Parathyroid adenoma (tissue), 2 donors: ENCODE measurements around the gene NDUFAF3.

Source experiments
- H2AFZ ChIP-seq: fragments of 300-600 bp; sonication (generic); one replicate; pipeline ENCODE4 v1.7.0; 2017; ENCODE audit warnings: antibody characterized with exemption, mild to moderate bottlenecking
- H3K27ac ChIP-seq: fragments of 300-600 bp; sonication (generic); one replicate; pipeline ENCODE4 v1.7.0; 2017
- H3K27me3 ChIP-seq: fragments of 300-600 bp; sonication (generic); one replicate; pipeline ENCODE4 v1.7.0; 2017; ENCODE audit warnings: low read length; ENCODE audit not compliant: control insufficient read depth, insufficient read depth
- H3K36me3 ChIP-seq: fragments of 300-600 bp; sonication (generic); one replicate; pipeline ENCODE4 v1.7.0; 2017; ENCODE audit warnings: low read length; ENCODE audit not compliant: control insufficient read depth, insufficient read depth
- H3K4me1 ChIP-seq: fragments of 300-600 bp; sonication (generic); one replicate; pipeline ENCODE4 v1.7.0; 2017; ENCODE audit warnings: control low read depth
- H3K4me2 ChIP-seq: fragments of 300-600 bp; sonication (generic); one replicate; pipeline ENCODE4 v1.7.0; 2017; ENCODE audit warnings: low read length
- H3K4me3 ChIP-seq: fragments of 300-600 bp; sonication (generic); one replicate; pipeline ENCODE4 v1.7.0; 2017; ENCODE audit warnings: low read depth, low read length
- H3K79me2 ChIP-seq: fragments of 300-600 bp; sonication (generic); one replicate; pipeline ENCODE4 v1.7.0; 2017; ENCODE audit warnings: control low read depth
- H3K9ac ChIP-seq: fragments of 300-600 bp; sonication (generic); one replicate; pipeline ENCODE4 v1.7.0; 2017; ENCODE audit warnings: mild to moderate bottlenecking
- H3K9me3 ChIP-seq: fragments of 300-600 bp; sonication (generic); one replicate; pipeline ENCODE4 v1.7.0; 2017; ENCODE audit warnings: low read length; ENCODE audit not compliant: control insufficient read depth
- TF ChIP-seq, protein P1 (sequence below): fragments of 300-600 bp; sonication (generic); IDR thresholded peaks from one replicate; pipeline ENCODE4 v1.7.0; 2017; ENCODE audit warnings: antibody characterized with exemption, mild to moderate bottlenecking
- donor health status: primary hyperparathyroidism.

Gene NDUFAF3

DNA sequence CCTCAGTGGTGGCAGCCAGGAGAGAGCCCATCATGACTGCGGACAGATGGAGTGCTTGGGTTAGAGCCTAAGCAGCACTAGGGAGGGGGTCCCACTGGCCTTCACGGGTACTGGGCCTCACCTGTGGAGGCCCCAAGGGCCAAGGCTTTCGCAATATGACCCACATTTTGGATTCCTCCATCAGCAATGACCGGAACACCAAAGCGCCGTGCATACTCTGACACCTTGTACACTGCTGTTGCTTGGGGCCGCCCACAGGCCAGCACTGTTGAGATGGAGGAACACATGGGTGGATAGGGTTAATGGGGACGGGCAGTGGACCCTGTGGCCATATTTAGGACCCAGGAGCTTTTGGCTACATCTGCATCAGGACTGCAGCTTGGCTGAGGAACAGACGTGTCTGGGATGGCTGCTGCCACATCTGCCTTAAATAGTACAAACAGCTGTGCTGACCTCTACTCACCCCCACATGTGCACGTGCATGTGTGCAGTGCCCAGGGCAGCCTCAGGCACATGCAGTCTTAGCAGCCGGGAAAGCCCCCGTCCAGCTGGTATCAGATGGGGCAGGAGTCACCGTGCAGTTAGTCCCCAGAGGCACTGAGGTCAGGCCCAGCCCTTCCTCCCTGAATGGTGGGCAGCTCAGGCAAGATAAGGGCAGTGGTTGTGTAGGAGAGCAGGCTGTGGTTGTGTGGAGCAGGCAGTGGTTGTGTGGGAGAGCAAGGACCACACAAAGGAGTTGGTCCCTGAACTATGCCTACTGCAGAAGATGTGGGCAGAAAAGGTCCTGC lies 3.3 kb downstream of the NDUFAF3 start:
- TF ChIP-seq, protein P1, sequence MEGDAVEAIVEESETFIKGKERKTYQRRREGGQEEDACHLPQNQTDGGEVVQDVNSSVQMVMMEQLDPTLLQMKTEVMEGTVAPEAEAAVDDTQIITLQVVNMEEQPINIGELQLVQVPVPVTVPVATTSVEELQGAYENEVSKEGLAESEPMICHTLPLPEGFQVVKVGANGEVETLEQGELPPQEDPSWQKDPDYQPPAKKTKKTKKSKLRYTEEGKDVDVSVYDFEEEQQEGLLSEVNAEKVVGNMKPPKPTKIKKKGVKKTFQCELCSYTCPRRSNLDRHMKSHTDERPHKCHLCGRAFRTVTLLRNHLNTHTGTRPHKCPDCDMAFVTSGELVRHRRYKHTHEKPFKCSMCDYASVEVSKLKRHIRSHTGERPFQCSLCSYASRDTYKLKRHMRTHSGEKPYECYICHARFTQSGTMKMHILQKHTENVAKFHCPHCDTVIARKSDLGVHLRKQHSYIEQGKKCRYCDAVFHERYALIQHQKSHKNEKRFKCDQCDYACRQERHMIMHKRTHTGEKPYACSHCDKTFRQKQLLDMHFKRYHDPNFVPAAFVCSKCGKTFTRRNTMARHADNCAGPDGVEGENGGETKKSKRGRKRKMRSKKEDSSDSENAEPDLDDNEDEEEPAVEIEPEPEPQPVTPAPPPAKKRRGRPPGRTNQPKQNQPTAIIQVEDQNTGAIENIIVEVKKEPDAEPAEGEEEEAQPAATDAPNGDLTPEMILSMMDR: no peak
- Histone ChIP-seq H3K4me3 (no peak overlapping the region), H3K9me3 (no peaks in the 10 kb centered on the region), H3K27ac (no peak overlapping the region), H3K4me1 (peaks cover 12% of the 10 kb centered on the region), H3K36me3 (no peaks in the 10 kb centered on the region), H3K27me3 (no peaks in the 10 kb centered on the region), H3K4me2 (no peak overlapping the region), H2AFZ (no peak overlapping the region), H3K9ac (no peak overlapping the region), H3K79me2 (peaks cover 3% of the 10 kb centered on the region)

DNA sequence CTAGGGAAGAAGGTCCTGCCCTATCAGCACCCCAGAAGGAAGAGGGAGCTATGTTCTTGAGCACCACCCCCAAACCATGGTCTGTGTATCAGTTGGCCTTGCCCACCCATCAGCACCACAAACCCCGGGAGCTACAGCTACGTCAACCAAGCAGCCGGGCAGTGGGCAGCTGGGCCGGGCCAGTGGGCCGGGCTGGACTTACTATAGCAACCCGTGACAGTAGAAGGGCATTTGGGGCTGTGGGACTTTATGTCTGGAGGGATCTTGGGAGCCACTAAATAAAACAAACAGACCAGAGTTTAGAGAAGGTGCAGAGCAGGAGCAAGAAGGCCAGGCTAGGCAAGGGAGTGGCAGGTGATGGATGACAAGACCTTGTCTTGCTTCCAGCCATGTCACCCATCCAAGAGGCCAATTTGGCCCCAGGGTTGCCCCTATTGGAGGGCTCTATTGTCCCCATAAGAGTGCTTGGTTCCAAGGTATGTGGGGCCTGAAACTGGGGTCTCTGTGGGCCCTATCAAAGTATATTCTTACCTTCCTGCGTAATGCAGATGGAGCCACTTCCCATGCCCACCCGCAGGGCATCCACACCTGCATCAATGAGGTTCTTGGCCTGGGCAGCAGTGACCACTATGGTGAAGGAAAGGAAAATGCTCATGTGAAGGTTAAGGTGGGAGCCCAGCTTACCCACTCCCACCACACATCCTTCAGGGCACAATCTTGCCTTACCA lies 4.0 kb downstream of the NDUFAF3 start:
- Histone ChIP-seq H3K4me1 (peaks cover 11% of the 10 kb centered on the region), H3K9me3 (no peaks in the 10 kb centered on the region), H3K27me3 (no peaks in the 10 kb centered on the region), H3K79me2 (peaks cover 3% of the 10 kb centered on the region), H2AFZ (no peak overlapping the region), H3K4me2 (no peak overlapping the region), H3K27ac (no peak overlapping the region), H3K9ac (no peak overlapping the region), H3K36me3 (no peaks in the 10 kb centered on the region), H3K4me3 (no peak overlapping the region)
- TF ChIP-seq, protein P1: no peak

DNA sequence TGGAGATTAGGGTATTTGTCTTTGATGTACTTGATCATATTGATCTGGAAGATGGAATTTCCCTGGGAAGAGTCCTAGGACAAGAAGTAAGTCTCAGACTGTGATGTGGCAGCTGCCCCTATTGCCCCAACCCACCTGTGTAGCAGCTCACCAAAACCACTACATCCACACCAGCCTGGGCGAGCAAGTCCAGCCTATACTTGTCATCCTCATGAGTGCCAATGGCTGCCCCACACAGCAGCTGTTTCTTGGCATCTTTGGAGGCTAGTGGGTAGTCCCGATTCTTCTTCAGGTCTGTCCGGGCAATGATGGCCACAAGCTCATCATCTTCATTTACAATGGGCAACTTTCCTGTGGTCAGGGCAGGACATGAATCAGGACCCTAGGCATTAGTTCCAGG lies 4.6 kb downstream of the NDUFAF3 start:
- Histone ChIP-seq H3K4me1 (peaks cover 11% of the 10 kb centered on the region), H3K9ac (no peak overlapping the region), H3K36me3 (no peaks in the 10 kb centered on the region), H3K79me2 (peaks cover 3% of the 10 kb centered on the region), H3K4me2 (no peak overlapping the region), H3K27ac (no peak overlapping the region), H3K9me3 (no peaks in the 10 kb centered on the region), H3K4me3 (no peak overlapping the region), H3K27me3 (no peaks in the 10 kb centered on the region), H2AFZ (no peak overlapping the region)
- TF ChIP-seq, protein P1: no peak

DNA sequence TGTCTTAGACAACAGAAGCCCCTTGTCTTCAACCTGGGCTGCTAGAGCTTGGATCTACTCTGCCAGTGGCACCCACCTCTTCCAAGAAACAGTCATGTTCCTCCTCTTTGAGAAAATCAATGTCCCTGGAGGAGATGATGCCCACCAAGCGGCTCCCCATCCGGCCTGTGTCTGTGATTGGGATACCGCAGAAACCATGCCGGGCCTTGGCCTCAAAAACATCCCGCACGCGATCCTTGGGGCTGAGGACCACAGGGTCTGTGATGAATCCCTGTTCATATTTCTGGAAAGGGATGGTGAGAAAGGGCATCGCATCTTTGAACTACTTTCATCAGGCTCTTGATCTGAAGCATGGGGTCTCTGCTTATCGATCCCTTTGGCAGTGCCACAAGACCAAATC lies 5.7 kb downstream of the NDUFAF3 start:
- no peaks in the 10 kb centered on the region for H3K36me3 ChIP-seq
- no peak overlapping the region for H3K9ac ChIP-seq
- H3K4me1 ChIP-seq: peaks cover 11% of the 10 kb centered on the region
- no peak overlapping the region for H3K27ac ChIP-seq
- peaks cover 3% of the 10 kb centered on the region for H3K79me2 ChIP-seq
- H2AFZ ChIP-seq: no peak overlapping the region
- no peak overlapping the region for H3K4me2 ChIP-seq
- TF ChIP-seq, protein P1: no peak
- H3K27me3 ChIP-seq: no peaks in the 10 kb centered on the region
- H3K9me3 ChIP-seq: no peaks in the 10 kb centered on the region
- H3K4me3 ChIP-seq: no peak overlapping the region
